NCI-H446 (cell line): Measurements from ENCODE around the gene TRPV6.

Experiments
- DNase-seq, 2 experiments: peaks; one replicate each; lab custom pipeline; 2025; lab: John Stamatoyannopoulos, UW

TRPV6 gene

GRCh38 chr7:142908290-142908689 is 22.7 kb upstream of the TRPV6 start:
- DNase-seq: no peak

GRCh38 chr7:142906643-142907042 is 21.1 kb upstream of the TRPV6 start:
- no peak for DNase-seq

- no peak for DNase-seq
These were observed 20.2 kb upstream of the TRPV6 start for GRCh38 chr7:142905759-142906158.

GRCh38 chr7:142904128-142904527 is 18.6 kb upstream of the TRPV6 start:
- no peak for DNase-seq

- no peak for DNase-seq
These were observed 16.1 kb upstream of the TRPV6 start for GRCh38 chr7:142901426-142902259.

GRCh38 chr7:142899661-142900060 is 14.1 kb upstream of the TRPV6 start:
- DNase-seq: no peak

GRCh38 chr7:142898377-142899170 is 13.0 kb upstream of the TRPV6 start:
- no peak for DNase-seq

GRCh38 chr7:142897691-142898090 is 12.1 kb upstream of the TRPV6 start:
- no peak for DNase-seq

- DNase-seq: no peak
These were observed 11.3 kb upstream of the TRPV6 start for GRCh38 chr7:142896741-142897379.

GRCh38 chr7:142896151-142896550 is 10.6 kb upstream of the TRPV6 start:
- no peak for DNase-seq

GRCh38 chr7:142894985-142895593 is 9.5 kb upstream of the TRPV6 start:
- no peak for DNase-seq

GRCh38 chr7:142894112-142894984 is 8.8 kb upstream of the TRPV6 start:
- no peak for DNase-seq

- no peak for DNase-seq
These were observed 7.4 kb upstream of the TRPV6 start for GRCh38 chr7:142892951-142893350.

- DNase-seq: no peak
These were observed 6.0 kb upstream of the TRPV6 start for GRCh38 chr7:142891490-142892082.

- no peak for DNase-seq
These were observed 5.4 kb upstream of the TRPV6 start for GRCh38 chr7:142890874-142891485.

- DNase-seq: no peak
These were observed 4.3 kb upstream of the TRPV6 start for GRCh38 chr7:142889816-142890215.

- no peak for DNase-seq
These were observed 1.9 kb upstream of the TRPV6 start for GRCh38 chr7:142887282-142888015.

- DNase-seq: no peak
These were observed 1.3 kb upstream of the TRPV6 start for GRCh38 chr7:142886866-142887265.

GRCh38 chr7:142884286-142884640 is 1.3 kb downstream of the TRPV6 start:
- no peak for DNase-seq
